K562 treated with DMSO at 1 percent for 4 hours (cell line): Measurements from ENCODE around the gene ZNF235. TPM values are rescaled to one million over a fixed set of nuclear protein-coding genes. Genes with fewer than 3 reads are reported as not detected.

ENCODE experiments used
- total RNA-seq: library from RNA; unstranded; fragments of 300-600 nt; gene quantifications from 2 replicates; pipeline ENCODE4 v1.2.3, GENCODE V29; 2022; ENCODE audit not compliant: insufficient read depth

Gene ZNF235
- total RNA-seq: 0.51 and 1.6 TPM in 2 replicates

DNA sequence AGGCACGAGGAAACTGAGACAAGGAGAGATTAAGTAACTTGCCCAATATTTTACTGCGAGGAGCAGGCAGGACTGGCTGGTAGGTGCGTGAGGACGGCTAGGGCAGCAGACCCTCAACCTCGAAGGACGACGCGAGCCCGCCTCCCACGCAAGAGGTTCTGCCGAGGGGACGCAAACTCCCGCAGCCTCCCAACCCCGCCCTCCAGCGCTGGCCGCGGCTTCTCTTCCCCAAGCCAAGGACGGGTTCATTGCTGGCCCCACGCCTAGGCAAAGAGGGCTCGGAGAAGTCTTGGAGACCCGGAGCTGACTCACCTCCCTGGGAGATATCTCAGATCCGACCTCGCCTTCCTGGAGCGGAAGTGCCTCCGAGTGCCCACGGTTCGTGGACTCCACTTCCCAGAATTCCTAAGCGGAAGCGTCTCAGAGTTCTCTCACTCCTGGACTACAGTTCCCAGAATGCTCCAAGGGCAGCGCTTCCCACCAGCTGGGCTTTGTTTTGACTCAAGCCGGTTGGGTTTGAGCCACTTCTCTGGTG, at the start of gene ZNF235:
Gene ZNF235 (minus strand): TSS at position 367 of the 535 bp plus-strand sequence. CDS start 1,621 bp downstream, outside the sequence.

Other genes starting within 250 kb of the ZNF235 start
- gene ZNF284, start 232.9 kb downstream of the ZNF235 start, total RNA-seq: 0.38 TPM in 1 of 2 replicates, not detected in the other
- gene ZNF224, start 210.7 kb downstream of the ZNF235 start, total RNA-seq: 2.6 and 7.1 TPM in 2 replicates
- 1.5 and 2.4 TPM in 2 replicates for gene ZNF225, start 191.6 kb downstream of the ZNF235 start, total RNA-seq
- 0.73 and 1.3 TPM in 2 replicates for gene ZNF234, start 163.5 kb downstream of the ZNF235 start, total RNA-seq
- 4.5 and 11.6 TPM in 2 replicates for gene ZNF226, start 139.9 kb downstream of the ZNF235 start, total RNA-seq
- 4.1 and 6.1 TPM in 2 replicates for gene ZNF227, start 92.5 kb downstream of the ZNF235 start, total RNA-seq
- gene ZNF233, start 45.1 kb downstream of the ZNF235 start, total RNA-seq: not detected in 2 replicates
- gene ZNF112, start 51.7 kb upstream of the ZNF235 start, total RNA-seq: 0.62 and 3.4 TPM in 2 replicates
- 0.29 TPM in 1 of 2 replicates, not detected in the other for gene ZNF285, start 96.6 kb upstream of the ZNF235 start, total RNA-seq
- gene ZNF229, start 143.4 kb upstream of the ZNF235 start, total RNA-seq: 1.1 and 3.1 TPM in 2 replicates
- gene ZNF180, start 195.5 kb upstream of the ZNF235 start, total RNA-seq: 2.2 and 3.0 TPM in 2 replicates
- gene CEACAM20, start 224.7 kb upstream of the ZNF235 start, total RNA-seq: not detected in 2 replicates